ENCODE results near the gene PCGF1. TPM values are rescaled to one million over a fixed set of nuclear protein-coding genes. Genes with fewer than 3 reads are reported as not detected.

PCGF1 gene
- total and polyA plus RNA-seq, 8 donors = 1.9 to 49.6 (median 14.7) TPM

DNA sequence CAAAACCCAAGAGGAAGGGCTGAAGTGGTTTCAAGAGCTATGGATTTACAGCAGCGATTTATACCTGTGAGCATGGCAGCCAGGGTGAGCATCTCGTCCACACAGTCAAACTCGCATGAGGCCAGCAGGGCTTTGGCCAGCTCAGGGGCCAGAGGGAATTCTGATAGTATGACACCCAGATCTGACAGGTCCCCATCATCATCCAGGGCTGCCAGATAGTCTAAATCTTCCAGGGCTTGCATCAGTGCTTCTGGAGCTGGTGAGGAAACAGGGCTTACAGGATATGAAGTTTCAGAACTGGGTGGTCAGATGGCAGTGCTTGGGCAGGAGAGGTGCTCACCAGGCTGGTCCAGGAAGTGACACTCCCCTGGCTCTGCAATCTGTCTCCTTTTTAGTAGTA lies 15.0 kb upstream of the PCGF1 start:
- Histone ChIP-seq H3K27me3 (peaks cover 0 to 35% (median 25%) of the 10 kb centered on the region in 3 donors), H3K27ac (no peak overlapping the region), H3K4me3 (no peak overlapping the region), H3K4me1 (peaks cover 0 to 14% (median 3%) of the 10 kb centered on the region in 4 donors), H3K36me3 (peaks cover 16 to 24% (median 20%) of the 10 kb centered on the region in 4 donors), H3K9me3 (no peaks in the 10 kb centered on the region)
- DNase-seq = no peak
- TF ChIP-seq POLR2AphosphoS5 (IDR thresholded peaks at IDR 0.05) (no peak), POLR2A (IDR thresholded peaks at IDR 0.05) (no peak), EP300 (IDR thresholded peaks at IDR 0.05) (no peak)
- TF ChIP-seq, protein P1, sequence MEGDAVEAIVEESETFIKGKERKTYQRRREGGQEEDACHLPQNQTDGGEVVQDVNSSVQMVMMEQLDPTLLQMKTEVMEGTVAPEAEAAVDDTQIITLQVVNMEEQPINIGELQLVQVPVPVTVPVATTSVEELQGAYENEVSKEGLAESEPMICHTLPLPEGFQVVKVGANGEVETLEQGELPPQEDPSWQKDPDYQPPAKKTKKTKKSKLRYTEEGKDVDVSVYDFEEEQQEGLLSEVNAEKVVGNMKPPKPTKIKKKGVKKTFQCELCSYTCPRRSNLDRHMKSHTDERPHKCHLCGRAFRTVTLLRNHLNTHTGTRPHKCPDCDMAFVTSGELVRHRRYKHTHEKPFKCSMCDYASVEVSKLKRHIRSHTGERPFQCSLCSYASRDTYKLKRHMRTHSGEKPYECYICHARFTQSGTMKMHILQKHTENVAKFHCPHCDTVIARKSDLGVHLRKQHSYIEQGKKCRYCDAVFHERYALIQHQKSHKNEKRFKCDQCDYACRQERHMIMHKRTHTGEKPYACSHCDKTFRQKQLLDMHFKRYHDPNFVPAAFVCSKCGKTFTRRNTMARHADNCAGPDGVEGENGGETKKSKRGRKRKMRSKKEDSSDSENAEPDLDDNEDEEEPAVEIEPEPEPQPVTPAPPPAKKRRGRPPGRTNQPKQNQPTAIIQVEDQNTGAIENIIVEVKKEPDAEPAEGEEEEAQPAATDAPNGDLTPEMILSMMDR (IDR thresholded peaks at IDR 0.05) = no peak
- intact Hi-C loops (cut with DNase I; ENCODE audit: low total_unique reads) = no loop called here
- 72 to 89% (median 82%) methylated on average over 2 to 3 of the region's 3 CpGs for WGBS, 5 donors

DNA sequence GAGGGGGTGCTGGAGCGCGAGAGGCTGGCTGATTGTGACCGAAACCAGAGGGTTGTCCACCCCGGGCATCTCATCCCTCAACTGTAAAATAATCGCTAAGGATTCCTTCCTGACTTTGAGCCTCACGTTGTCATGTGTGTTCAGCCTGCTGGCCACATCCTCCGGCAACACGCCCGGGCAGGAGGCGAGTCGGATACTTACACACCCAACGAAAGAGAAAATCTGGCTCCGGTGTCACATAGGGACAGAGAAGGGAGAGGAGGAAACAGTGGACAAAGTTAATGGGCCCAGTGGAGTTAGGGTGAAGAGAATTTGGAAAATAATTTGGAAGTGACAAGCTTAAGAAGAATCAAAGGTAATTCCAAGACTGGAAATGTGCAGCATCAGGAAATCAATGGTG lies 9.2 kb upstream of the PCGF1 start:
- intact Hi-C loops (cut with DNase I; ENCODE audit: low total_unique reads) = no loop called here
- Histone ChIP-seq H3K36me3 (no peaks in the 10 kb centered on the region), H3K27me3 (peaks cover 38 to 93% (median 84%) of the 10 kb centered on the region in 3 donors), H3K27ac (no peak overlapping the region), H3K4me1 (peaks cover 32 to 39% (median 35%) of the 10 kb centered on the region in 4 donors), H3K9me3 (no peaks in the 10 kb centered on the region), H3K4me3 (peak overlapping the region in 3 of 4 donors; percentile 34 to 55 (median 39))
- TF ChIP-seq, protein P1 (IDR thresholded peaks at IDR 0.05) = no peak
- TF ChIP-seq POLR2A (IDR thresholded peaks at IDR 0.05) (no peak), EP300 (IDR thresholded peaks at IDR 0.05) (no peak), POLR2AphosphoS5 (IDR thresholded peaks at IDR 0.05) (no peak)
- WGBS, 5 donors = 70 to 74% (median 73%) methylated on average over 13 of the region's 13 CpGs
- DNase-seq = no peak

DNA sequence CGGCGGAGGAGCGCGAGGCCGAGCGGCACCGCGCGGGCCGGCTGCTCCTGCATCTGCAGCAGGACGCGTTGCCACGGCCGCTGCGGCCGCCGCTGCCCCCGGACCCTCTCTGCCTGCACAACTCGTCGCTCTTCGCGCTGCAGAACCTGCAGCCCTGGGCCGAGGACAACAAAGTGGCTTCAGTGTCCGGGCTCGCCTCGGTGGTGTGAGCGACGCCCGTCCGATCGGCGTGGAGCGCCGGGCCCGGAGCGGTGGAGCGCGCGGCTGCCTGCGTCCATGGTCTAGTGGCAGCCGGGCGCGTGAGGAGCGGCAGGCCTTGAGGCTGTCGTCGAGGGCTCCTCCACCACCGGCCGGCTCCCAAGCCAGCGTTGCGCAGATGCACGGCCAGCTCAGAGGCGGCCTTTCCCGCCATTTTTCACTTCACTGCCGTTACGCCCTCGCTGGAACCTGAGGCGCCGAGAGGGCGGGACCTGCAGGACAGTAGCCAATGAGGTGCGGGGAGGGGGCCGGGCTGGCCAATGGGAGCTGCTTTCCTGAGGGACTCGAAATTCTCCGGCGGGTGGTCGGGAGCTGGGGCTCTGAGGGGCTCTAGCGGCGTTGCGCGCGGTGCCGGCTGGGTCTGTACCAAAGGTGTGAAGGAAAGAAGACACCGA lies 8.6 kb upstream of the PCGF1 start:
- WGBS, 5 donors = 6 to 11% (median 8%) methylated on average over 46 to 72 of the region's 72 CpGs
- no peak for TF ChIP-seq POLR2AphosphoS5 (IDR thresholded peaks at IDR 0.05)
- TF ChIP-seq EP300 (IDR thresholded peaks at IDR 0.05) = no peak
- TF ChIP-seq, protein P1 (IDR thresholded peaks at IDR 0.05) = no peak
- no peak for TF ChIP-seq POLR2A (IDR thresholded peaks at IDR 0.05)
- Histone ChIP-seq H3K27ac (no peak overlapping the region), H3K9me3 (no peaks in the 10 kb centered on the region), H3K4me1 (peaks cover 32 to 39% (median 35%) of the 10 kb centered on the region in 4 donors), H3K36me3 (no peaks in the 10 kb centered on the region), H3K4me3 (peak overlapping the region; percentile 26 to 55 (median 36)), H3K27me3 (peaks cover 38 to 99% (median 89%) of the 10 kb centered on the region in 3 donors)
- intact Hi-C loops (cut with DNase I; ENCODE audit: low total_unique reads) = no loop called here
- peak; percentile 62 to 90 for DNase-seq

DNA sequence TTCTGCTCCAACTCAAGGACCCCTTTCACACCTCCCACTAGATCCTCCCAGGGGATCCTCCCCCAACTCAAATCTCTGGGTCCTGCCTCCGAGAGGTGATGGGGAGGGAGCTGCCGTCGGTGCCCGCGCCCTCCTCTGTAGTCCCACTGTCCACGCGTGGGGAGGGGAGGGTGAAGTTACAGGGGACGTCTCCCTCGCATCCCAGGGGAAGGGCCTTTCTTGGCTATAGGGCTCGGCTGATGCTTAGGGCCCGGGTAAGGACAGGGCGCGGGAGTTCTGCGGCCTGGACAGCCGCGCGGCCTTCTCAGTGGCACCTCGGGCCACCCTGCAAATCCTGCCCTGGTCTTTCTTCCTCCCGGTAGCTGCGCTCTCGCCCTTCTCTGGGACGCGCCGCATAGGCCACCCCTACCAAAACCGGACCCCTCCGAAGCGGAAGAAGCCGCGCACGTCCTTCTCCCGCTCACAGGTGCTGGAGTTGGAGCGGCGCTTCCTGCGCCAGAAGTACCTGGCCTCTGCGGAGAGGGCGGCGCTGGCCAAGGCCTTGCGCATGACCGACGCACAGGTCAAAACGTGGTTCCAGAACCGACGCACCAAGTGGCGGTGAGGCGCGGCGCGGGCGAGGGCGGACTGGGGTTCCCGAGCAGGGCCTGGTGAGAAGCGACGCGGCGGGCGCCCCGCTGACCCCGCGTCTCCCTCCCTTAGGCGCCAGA lies 7.9 kb upstream of the PCGF1 start:
- WGBS, 5 donors = 5 to 14% (median 6%) methylated on average over 26 to 60 of the region's 60 CpGs
- TF ChIP-seq, protein P1 (IDR thresholded peaks at IDR 0.05) = no peak
- TF ChIP-seq EP300 (IDR thresholded peaks at IDR 0.05) = no peak
- TF ChIP-seq POLR2A (IDR thresholded peaks at IDR 0.05) = no peak
- TF ChIP-seq POLR2AphosphoS5 (IDR thresholded peaks at IDR 0.05) = no peak
- peak in 1 of 2 donors; percentile 56 for DNase-seq
- H3K27ac ChIP-seq = no peak overlapping the region
- intact Hi-C loops (cut with DNase I; ENCODE audit: low total_unique reads) = no loop called here
- H3K4me1 ChIP-seq = peaks cover 32 to 39% (median 35%) of the 10 kb centered on the region in 4 donors
- peak overlapping the region; percentile 26 to 55 (median 36) for H3K4me3 ChIP-seq
- H3K9me3 ChIP-seq = no peaks in the 10 kb centered on the region
- H3K27me3 ChIP-seq = peaks cover 38 to 100% (median 94%) of the 10 kb centered on the region in 3 donors
- no peaks in the 10 kb centered on the region for H3K36me3 ChIP-seq
